Activated effector memory CD4-positive, alpha-beta T cell treated with Interleukin-2 at 50 U/mL for 16 hours (primary cell): ENCODE data around the gene CACNG7.
"Not testable (repeated sequence)": the region's sequence is repeated elsewhere in the genome, so short reads cannot be mapped to it uniquely, and the experiment has no call there.

Experiments
- DNase-seq: peaks from one replicate; pipeline ENCODE4 v3.0.0-alpha.2; 2020

Gene CACNG7

DNA sequence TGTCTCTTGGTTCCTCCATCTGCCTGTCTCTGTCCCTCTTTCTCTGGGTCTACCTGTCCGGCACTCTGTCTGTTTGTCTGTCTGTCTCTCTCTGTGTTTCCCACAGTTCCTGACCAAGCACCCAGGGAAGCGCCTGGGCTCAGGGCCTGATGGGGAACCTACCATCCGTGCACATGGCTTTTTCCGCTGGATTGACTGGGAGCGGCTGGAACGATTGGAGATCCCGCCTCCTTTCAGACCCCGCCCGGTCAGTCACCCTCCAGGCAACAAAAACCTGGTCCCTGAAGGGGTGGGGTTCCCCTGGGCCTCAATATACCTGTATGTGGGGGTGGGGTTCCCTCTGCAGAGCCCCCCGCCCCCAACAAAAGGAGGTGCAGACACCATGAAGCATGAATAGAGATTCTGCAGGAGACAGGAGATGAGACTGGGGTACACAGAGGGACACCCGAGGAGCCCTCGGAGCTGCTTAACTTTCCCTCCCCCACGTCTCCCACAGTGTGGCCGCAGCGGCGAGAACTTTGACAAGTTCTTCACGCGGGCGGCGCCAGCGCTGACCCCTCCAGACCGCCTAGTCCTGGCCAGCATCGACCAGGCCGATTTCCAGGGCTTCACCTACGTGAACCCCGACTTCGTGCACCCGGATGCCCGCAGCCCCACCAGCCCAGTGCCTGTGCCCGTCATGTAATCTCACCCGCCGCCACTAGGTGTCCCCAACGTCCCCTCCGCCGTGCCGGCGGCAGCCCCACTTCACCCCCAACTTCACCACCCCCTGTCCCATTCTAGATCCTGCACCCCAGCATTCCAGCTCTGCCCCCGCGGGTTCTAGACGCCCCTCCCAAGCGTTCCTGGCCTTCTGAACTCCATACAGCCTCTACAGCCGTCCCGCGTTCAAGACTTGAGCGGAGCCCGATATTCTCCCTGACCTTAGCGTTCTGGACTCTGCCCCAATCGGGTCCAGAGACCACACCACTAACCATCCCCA lies 2.6 kb upstream of the CACNG7 start:
- peak; percentile 42 for DNase-seq

DNA sequence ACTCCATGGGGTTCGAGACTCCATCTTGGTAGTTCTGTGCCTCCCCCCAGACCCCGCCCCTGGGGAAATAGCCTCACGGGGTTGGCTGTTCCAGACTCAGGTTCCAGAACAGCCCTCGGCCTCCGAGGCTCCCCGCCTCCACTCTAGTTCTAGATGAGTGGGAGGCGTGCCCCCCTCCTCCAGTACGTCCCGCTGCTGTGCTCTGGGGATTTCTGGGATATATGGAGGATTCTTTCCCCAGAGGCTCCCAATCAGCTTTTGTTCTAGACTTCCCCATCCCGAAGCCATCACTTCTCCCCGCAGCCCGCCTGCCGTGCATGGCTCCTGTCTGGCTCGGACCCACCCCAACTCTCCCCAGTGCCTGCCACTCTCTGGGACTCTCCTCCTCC lies 1.9 kb upstream of the CACNG7 start:
- DNase-seq: no peak

GRCh38 chr19:53907690-53908089 lies 1.4 kb upstream of the CACNG7 start:
- no peak for DNase-seq

DNA sequence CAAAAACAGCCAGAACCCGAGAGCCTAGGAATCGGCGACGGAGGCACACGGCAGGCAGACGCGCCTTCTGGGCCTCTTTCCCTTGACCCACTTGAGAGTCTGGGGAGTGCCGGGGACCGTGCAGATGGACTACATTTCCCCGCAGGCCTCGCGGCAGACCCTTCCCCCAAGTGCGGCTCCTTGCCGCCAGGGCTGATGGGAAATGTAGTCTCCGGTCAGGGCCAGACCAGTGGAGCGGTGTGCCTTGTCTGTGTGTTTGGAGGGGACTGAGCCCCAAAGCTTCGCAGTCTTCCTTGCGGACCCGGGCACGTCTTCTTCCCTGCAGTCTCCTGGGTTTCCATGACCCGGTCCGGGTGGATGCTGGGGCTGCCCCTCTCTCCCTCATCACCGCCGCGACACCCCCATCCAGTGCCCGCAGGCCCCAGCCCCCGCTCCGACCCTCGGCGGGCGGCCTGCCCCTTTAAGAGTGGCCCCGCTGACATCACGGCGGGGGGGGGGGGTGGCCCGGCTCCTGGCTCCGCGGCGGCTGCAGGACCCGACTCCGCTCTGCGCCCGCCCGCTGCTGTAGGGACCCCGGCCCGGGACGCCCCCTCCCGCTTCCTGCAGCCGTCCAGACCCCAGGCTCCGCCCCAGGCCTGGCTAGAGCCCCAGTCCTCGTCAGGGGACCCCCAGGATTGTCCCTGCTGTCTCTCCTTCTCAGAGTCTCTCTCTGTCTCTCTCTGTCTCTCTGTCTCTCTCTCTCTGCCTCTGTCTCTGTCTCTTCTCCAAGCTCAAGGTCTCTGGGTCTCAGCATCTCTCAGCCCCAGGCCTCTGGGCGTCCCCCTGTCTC lies 758 bp upstream of the CACNG7 start:
- peak; percentile 3 for DNase-seq

DNA sequence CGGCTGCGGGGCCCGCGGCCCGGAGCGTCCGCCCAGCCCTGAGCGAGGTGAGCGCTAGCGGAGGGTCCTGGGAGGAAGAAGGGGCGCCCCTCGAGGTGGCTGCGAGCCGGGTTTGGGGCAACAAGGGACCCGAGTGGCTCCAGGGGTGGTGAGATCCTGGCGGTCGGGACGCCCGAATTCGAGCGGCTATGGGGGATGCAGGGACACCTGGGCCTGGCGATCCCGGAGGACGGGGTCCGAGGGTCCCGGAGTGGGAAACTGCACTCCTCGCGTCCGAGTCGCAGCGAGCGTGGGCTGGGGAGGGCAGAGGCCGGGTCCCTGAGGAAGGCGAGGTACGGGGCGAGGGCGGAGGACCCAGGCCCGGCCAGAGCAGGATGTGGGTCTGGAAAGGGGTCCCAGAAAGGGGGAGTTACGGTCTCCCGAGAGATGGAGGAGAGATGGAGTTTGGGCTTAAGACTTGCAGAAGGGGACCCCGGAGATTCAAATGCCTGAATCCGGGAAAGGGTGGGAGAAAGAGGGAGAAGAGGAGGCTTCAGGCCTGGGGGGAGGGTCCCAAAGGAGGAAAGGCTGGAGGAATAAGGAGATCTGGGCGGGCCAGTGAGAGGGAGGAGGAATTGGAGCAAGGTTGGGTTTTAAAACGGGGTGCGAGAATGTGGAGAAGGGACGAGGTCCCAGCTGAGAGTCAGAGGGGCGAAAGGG lies 542 bp downstream of the CACNG7 start:
- no peak for DNase-seq

GRCh38 chr19:53910170-53910518 lies 1.1 kb downstream of the CACNG7 start:
- no peak for DNase-seq

GRCh38 chr19:53912653-53913052 lies 3.6 kb downstream of the CACNG7 start:
- DNase-seq: no peak

DNA sequence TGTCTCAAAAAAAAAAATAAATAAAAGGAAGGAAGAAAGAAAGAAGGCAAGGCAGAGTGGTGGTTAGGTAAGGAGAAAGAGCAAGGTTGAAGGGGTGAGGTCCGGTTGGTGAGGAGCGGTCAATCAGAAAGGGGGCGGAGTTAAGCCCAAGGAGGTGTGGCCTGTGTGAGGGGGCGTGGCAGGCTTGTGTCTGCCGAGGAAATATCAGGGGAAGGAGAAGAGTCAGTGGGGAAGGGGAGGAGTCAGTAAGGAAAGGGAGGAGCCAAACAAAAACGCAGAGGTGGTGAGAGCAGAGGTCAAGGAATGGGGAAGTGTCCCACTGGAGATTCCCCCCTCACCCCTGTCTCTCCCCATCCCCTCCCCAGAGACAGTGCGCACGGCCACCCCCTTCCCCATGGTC lies 5.9 kb downstream of the CACNG7 start:
- no peak for DNase-seq

DNA sequence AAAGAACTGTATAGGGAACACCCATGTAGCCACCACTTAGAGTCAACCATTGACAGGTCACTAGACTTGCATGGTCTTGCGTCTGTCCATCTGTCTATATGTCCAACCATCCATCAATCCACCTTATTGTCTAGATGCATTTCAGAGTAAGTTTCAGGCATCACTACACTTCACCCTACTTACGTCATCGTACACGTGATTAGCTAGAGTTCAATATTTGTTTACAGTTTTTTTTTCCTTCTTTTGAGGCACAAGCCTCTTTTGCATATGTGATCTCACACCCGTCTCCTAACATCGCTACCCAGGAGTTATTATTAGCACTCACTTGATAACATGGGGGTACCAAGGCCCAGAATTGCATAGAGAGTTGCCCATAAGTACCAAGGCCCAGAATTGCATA lies 6.9 kb downstream of the CACNG7 start:
- DNase-seq: no peak

- no peak for DNase-seq
These were observed 8.3 kb downstream of the CACNG7 start for GRCh38 chr19:53917356-53917755.

- DNase-seq: no peak
These were observed 18.7 kb downstream of the CACNG7 start for GRCh38 chr19:53927739-53928138.

DNA sequence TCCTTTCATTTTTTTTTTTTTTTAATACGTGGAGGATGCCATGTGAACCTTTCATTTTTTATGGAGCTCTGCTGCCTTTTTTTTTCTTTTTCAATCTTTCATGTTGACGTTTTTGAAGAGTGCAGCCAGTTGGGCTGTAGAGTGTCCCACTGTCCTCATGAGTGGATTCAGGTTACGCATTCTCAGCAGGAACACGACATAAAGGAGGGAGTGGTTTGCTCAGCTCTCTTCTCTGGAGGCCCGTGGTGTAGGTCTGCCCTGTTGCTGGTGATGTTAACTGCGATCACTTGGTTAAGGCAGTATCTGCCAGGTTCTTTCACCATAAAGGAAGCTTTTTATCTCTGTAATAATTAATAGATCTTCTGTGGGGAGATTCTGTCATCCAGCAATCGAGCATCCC lies 27.0 kb downstream of the CACNG7 start:
- no peak for DNase-seq

- no peak for DNase-seq
These were observed 33.1 kb downstream of the CACNG7 start for GRCh38 chr19:53942001-53942786.

DNA sequence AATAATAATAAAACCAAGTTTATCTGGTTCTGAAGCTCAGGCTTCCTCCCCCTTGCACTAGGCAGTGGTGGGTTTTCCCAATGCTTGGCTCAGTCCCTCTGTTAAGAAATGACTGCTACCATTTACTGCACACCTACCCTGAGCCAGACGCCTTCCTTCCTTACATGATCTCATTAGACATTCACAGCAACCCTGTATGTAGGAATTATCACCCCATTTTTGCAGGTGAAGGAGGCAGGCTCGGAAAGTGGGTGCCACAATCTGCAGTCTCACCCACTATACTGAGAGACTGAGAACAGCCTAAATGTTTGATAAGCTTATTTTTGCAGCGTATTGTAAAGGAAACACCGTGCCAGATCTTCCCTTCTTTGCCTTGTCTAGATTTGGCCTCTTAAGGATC lies 35.3 kb downstream of the CACNG7 start:
- DNase-seq: no peak

DNA sequence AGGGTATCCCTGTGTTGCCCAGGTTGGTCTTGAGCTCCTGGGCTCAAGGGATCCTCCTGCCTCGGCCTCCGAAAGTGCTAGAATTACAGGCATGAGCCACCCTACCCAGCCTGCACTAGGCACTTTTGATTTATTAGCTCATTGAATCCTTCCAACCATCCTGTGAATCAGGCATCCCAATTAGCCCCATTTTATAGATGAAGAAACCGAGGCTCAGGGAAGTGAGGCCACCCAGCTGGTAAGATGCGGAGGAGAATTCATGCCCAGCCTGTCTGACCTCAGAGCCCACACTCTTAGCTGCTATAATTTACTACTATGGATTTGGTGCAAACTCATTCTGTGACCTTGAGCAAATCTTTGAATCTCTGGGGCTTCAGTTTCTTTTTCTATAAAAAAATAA lies 35.9 kb downstream of the CACNG7 start:
- DNase-seq: no peak

DNA sequence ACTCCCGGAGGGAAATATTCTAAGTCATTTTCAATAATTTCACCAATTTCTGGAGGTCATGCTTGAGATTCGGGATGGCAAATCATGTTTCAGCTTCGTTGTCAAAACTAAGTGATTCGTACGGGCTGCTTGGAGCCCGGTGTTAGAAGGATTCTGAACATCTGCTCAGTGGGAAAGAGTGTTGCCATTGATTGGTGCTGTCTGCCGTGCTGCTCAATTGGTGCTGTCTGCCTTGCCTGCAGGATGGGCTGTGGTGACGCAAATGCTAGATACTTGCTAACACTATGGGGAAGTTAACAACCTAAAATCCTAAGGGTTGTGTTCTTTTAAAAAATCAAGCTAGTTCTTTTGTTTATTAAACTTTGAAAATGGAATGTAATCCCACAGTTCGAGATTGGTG lies 36.4 kb downstream of the CACNG7 start:
- no peak for DNase-seq

- no peak for DNase-seq
These were observed 36.9 kb downstream of the CACNG7 start for GRCh38 chr19:53945998-53946397.

DNA sequence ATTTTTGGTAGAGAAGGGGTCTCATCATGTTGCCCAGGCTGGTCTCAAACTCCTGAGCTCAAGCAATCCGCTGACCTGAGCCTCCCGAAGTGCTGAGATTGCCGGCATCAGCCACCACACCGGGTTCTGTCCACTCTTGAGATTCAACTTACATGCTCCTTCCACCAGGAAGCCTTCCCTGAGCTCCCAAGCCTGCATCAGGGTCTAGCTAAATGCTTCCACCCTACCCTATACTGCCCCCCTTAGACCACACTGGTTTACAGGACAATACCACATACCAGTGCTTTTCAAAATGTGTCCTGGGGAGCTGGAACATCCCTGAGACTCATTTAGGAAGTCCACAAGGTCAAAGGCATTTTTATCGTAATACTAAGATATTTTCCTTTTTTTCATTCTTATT lies 38.5 kb downstream of the CACNG7 start:
- DNase-seq: no peak

DNA sequence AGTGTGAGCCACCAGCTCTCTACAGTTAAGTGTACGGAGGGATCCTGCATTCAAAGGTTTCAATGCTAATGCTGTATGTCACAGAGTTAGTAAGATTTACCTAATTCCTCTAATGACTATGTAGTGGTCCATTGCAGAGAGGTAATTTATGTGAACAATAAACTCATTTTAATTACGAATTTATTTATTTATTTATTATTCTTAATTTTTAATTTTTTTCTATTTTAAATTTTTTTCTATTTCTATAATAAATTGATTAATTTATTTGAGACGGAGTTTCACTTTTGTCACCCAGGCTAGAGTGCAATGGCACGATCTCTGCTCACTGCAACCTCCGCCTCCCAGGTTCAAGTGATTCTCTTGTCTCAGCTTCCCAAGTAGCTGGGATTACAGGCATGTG lies 39.5 kb downstream of the CACNG7 start:
- not testable (repeated sequence) for DNase-seq

- no peak for DNase-seq
These were observed 42.4 kb downstream of the CACNG7 start for GRCh38 chr19:53951436-53951835.

DNA sequence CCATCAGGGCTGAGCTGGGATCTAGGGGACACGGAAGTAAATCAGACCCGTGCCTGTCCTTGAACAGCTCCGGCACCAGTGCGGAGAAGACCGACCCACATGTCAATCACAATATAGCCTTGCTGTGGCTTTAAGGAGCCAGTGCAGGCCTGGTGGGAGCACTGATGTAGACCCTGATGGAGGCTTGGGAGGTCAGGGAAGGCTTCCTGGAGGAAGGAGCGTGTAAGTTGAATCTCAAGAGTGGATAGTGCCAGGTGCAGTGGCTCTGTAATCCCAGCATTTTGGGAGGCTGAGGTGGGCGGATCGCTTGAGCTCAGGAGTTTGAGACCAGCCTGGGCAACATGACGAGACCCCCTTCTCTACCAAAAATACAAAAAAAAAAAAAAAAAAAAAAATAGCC lies 42.9 kb downstream of the CACNG7 start:
- no peak for DNase-seq

GRCh38 chr19:53953383-53953782 lies 44.3 kb downstream of the CACNG7 start:
- no peak for DNase-seq
